H1 (cell line): ENCODE measurements around the gene TSR3. TPM values are rescaled to one million over a fixed set of nuclear protein-coding genes. Genes with fewer than 3 reads are reported as not detected.

Experiments used
- CTCF ChIA-PET: fragments of 300-600 bp; sonication (Branson Sonifier 250); formaldehyde crosslinking; loops from one replicate; lab custom pipeline; 2021; ENCODE audit not compliant: partially characterized antibody; lab: Charles Lee
- POLR2A ChIA-PET: fragments of 300-600 bp; sonication (Branson Sonifier 250); formaldehyde crosslinking; loops from one replicate; lab custom pipeline; 2021; ENCODE audit warnings: inconsistent platforms; ENCODE audit not compliant: partially characterized antibody; lab: Charles Lee
- DNase-seq, 2 experiments: peaks; one replicate each; pipeline versions ENCODE4 v3.0.0 to v3.0.0-alpha.2; 2010 to 2022; ENCODE audit warnings: low spot score in 2 of 2, low read depth in 1 of 2, mixed read lengths in 1 of 2
- FAIRE-seq: peaks from 2 replicates; lab custom pipeline; 2011; peaks lifted over from hg19 to GRCh38; lab: Jason Lieb, UNC
- H2AFZ ChIP-seq: 2 replicates; pipeline ENCODE4 v1.8.1; 2012; ENCODE audit warnings: low read length, inconsistent platforms
- H2AK5ac ChIP-seq: 2 replicates; pipeline ENCODE4 v1.6.1; 2013; ENCODE audit warnings: low read depth, low read length
- H2BK120ac ChIP-seq: replicated peaks from 2 replicates; pipeline ENCODE3; 2013; ENCODE audit warnings: low read depth, low read length, inconsistent platforms
- H2BK12ac ChIP-seq: 2 replicates; pipeline ENCODE4 v1.6.1; 2013; ENCODE audit warnings: low read depth, low read length
- H2BK15ac ChIP-seq: 2 replicates; pipeline ENCODE4 v1.6.1; 2013; ENCODE audit warnings: low read length
- H2BK20ac ChIP-seq: 2 replicates; pipeline ENCODE4 v1.6.1; 2013; ENCODE audit warnings: low read length
- H2BK5ac ChIP-seq: 2 replicates; pipeline ENCODE4 v1.6.1; 2013; ENCODE audit warnings: low read depth, low read length
- H3K14ac ChIP-seq: 2 replicates; pipeline ENCODE4 v1.6.1; 2013; ENCODE audit warnings: inconsistent platforms; ENCODE audit not compliant: insufficient read length
- H3K18ac ChIP-seq: 2 replicates; pipeline ENCODE4 v1.6.1; 2013; ENCODE audit warnings: low read length; ENCODE audit errors: extremely low read depth
- H3K23ac ChIP-seq: 2 replicates; pipeline ENCODE4 v1.6.1; 2013; ENCODE audit warnings: inconsistent platforms; ENCODE audit not compliant: insufficient read length
- H3K23me2 ChIP-seq: 2 replicates; pipeline ENCODE4 v1.6.1; 2013; ENCODE audit warnings: low read depth, low read length
- H3K27ac ChIP-seq: 2 replicates; pipeline ENCODE4 v1.6.1; 2011; ENCODE audit warnings: low read depth, low read length, inconsistent platforms
- H3K27me3 ChIP-seq, 4 experiments: replicated peaks in 1 of 4; 1 replicate in 1 of 4; 2 replicates in 3 of 4; pipeline versions ENCODE4 v1.6.1 to v1.8.1; 2011 to 2013; ENCODE audit warnings: low read length in 3 of 4, mild to moderate bottlenecking in 3 of 4, inconsistent platforms in 2 of 4, mixed read lengths in 2 of 4, moderate library complexity in 1 of 4; ENCODE audit not compliant: control insufficient read depth in 3 of 4, insufficient read depth in 3 of 4; ENCODE audit errors: extremely low read depth in 1 of 4
- H3K36me3 ChIP-seq, 4 experiments: 2 replicates each; pipeline versions ENCODE4 v1.6.1 to v1.8.1; 2011 to 2013; ENCODE audit warnings: mild to moderate bottlenecking in 4 of 4, low read length in 3 of 4, moderate library complexity in 2 of 4, control low read depth in 1 of 4, inconsistent platforms in 1 of 4; ENCODE audit not compliant: insufficient read depth in 4 of 4, control insufficient read depth in 2 of 4
- H3K4ac ChIP-seq: replicated peaks from 2 replicates; pipeline ENCODE3; 2013; ENCODE audit warnings: low read length, low read depth, mixed read lengths, inconsistent platforms; ENCODE audit not compliant: insufficient read length
- H3K4me1 ChIP-seq, 4 experiments: replicated peaks in 1 of 4; 1 replicate in 1 of 4; 2 replicates in 3 of 4; pipeline versions ENCODE4 v1.6.1 to v1.8.1; 2011 to 2013; ENCODE audit warnings: low read length in 3 of 4, inconsistent platforms in 2 of 4, mixed read lengths in 1 of 4; ENCODE audit not compliant: insufficient read depth in 4 of 4, control insufficient read depth in 3 of 4
- H3K4me2 ChIP-seq, 2 experiments: 2 replicates each; pipeline versions ENCODE4 v1.6.1 to v1.8.1; 2011 to 2013; ENCODE audit warnings: low read depth in 2 of 2, low read length in 2 of 2, control low read depth in 1 of 2, inconsistent platforms in 1 of 2, mild to moderate bottlenecking in 1 of 2; ENCODE audit not compliant: insufficient read depth in 1 of 2
- H3K4me3 ChIP-seq, 4 experiments: fragments of 200-600, 300-600 bp in 1 of 4; sonication (generic), shearing (Covaris generic), sonication (Bioruptor Twin) in 1 of 4; 2 replicates each; pipeline versions ENCODE4 v1.5.1 to v1.8.1; 2011 to 2016; ENCODE audit warnings: low read length in 4 of 4, low read depth in 3 of 4, control low read depth in 2 of 4, inconsistent platforms in 2 of 4, mild to moderate bottlenecking in 2 of 4, mixed read lengths in 1 of 4, moderate library complexity in 1 of 4; ENCODE audit not compliant: insufficient read depth in 2 of 4; ENCODE audit errors: extremely low read depth in 1 of 4
- H3K56ac ChIP-seq: replicated peaks from 2 replicates; pipeline ENCODE3; 2013; ENCODE audit warnings: low read depth, mild to moderate bottlenecking, mixed read lengths, low read length, inconsistent platforms; ENCODE audit not compliant: insufficient read length
- H3K79me1 ChIP-seq: 2 replicates; pipeline ENCODE4 v1.6.1; 2013; ENCODE audit warnings: low read depth, low read length, control low read depth
- H3K79me2 ChIP-seq, 2 experiments: 2 replicates each; pipeline versions ENCODE4 v1.6.1 to v1.8.1; 2012 to 2013; ENCODE audit warnings: low read length in 2 of 2, mild to moderate bottlenecking in 2 of 2, inconsistent platforms in 1 of 2; ENCODE audit not compliant: insufficient read depth in 2 of 2, control insufficient read depth in 1 of 2
- H3K9ac ChIP-seq, 4 experiments: replicated peaks in 1 of 4; 1 replicate in 1 of 4; 2 replicates in 3 of 4; pipeline versions ENCODE4 v1.6.1 to v1.8.1; 2011 to 2013; ENCODE audit warnings: low read depth in 3 of 4, low read length in 3 of 4, control low read depth in 2 of 4, mild to moderate bottlenecking in 2 of 4, moderate library complexity in 2 of 4, inconsistent platforms in 1 of 4; ENCODE audit errors: extremely low read depth in 1 of 4
- H3K9me3 ChIP-seq, 2 experiments: 2 replicates each; pipeline versions ENCODE4 v1.6.1 to v1.8.1; 2012 to 2013; ENCODE audit warnings: mild to moderate bottlenecking in 2 of 2, moderate library complexity in 2 of 2, control low read depth in 1 of 2, inconsistent platforms in 1 of 2, low read depth in 1 of 2, low read length in 1 of 2, mixed read lengths in 1 of 2; ENCODE audit not compliant: insufficient read depth in 2 of 2
- H4K20me1 ChIP-seq, 2 experiments: replicated peaks in 1 of 2; 2 replicates each; pipeline versions ENCODE3 to v1.8.1; 2011 to 2013; ENCODE audit warnings: inconsistent platforms in 2 of 2, low read length in 2 of 2, mild to moderate bottlenecking in 1 of 2; ENCODE audit not compliant: insufficient read depth in 2 of 2, control insufficient read depth in 1 of 2
- H4K5ac ChIP-seq: 2 replicates; pipeline ENCODE4 v1.6.1; 2013; ENCODE audit warnings: low read length, low read depth, mixed read lengths, inconsistent platforms; ENCODE audit not compliant: insufficient read length
- H4K8ac ChIP-seq: 2 replicates; pipeline ENCODE4 v1.8.0; 2013; ENCODE audit warnings: mild to moderate bottlenecking, moderate library complexity, low read length, inconsistent platforms; ENCODE audit not compliant: insufficient read depth; ENCODE audit errors: extremely low read depth
- H4K91ac ChIP-seq: replicated peaks from 2 replicates; pipeline ENCODE3; 2013; ENCODE audit warnings: low read length, mixed read lengths, inconsistent platforms; ENCODE audit not compliant: insufficient read length
- ATF3 ChIP-seq: IDR thresholded peaks from 2 replicates; pipeline ENCODE4 v1.6.1; 2011; ENCODE audit warnings: low read depth, mild to moderate bottlenecking, low read length; ENCODE audit not compliant: insufficient read depth
- BCL11A ChIP-seq, 2 experiments: IDR thresholded peaks; one replicate each; pipeline ENCODE4 v1.6.1; 2011; ENCODE audit warnings: low read depth in 2 of 2, low read length in 2 of 2, mild to moderate bottlenecking in 2 of 2
- CREB1 ChIP-seq: IDR thresholded peaks from 2 replicates; pipeline ENCODE4 v1.6.1; 2012; ENCODE audit warnings: inconsistent platforms
- GABPA ChIP-seq: IDR thresholded peaks from 2 replicates; pipeline ENCODE4 v1.6.1; 2011; ENCODE audit warnings: mild to moderate bottlenecking, low read length, moderate library complexity, borderline replicate concordance; ENCODE audit not compliant: insufficient read depth
- JUND ChIP-seq: IDR thresholded peaks from 2 replicates; pipeline ENCODE4 v1.6.1; 2011; ENCODE audit warnings: mild to moderate bottlenecking, improper control_type of control experiment, low read length
- KDM4A ChIP-seq: IDR thresholded peaks from one replicate; pipeline ENCODE4 v1.7.1; 2012; ENCODE audit warnings: low read depth, mild to moderate bottlenecking, moderate library complexity, low read length, inconsistent platforms; ENCODE audit not compliant: severe bottlenecking
- SP1 ChIP-seq: IDR thresholded peaks from 2 replicates; pipeline ENCODE4 v1.6.1; 2011; ENCODE audit warnings: low read depth, low read length
- SP4 ChIP-seq: IDR thresholded peaks from 2 replicates; pipeline ENCODE4 v1.6.1; 2012; ENCODE audit warnings: low read length, inconsistent platforms
- SRF ChIP-seq: IDR thresholded peaks from 2 replicates; pipeline ENCODE4 v1.6.1; 2011; ENCODE audit warnings: mild to moderate bottlenecking, low read depth, low read length, moderate library complexity
- TBP ChIP-seq: IDR thresholded peaks from 2 replicates; pipeline ENCODE4 v1.6.1; 2011; ENCODE audit warnings: low read depth, low read length, improper control_type of control experiment
- TCF12 ChIP-seq: IDR thresholded peaks from 2 replicates; pipeline ENCODE4 v1.6.1; 2011; ENCODE audit warnings: low read depth, mild to moderate bottlenecking, low read length
- USF2 ChIP-seq: IDR thresholded peaks from 2 replicates; pipeline ENCODE4 v1.6.1; 2011; ENCODE audit warnings: low read length, improper control_type of control experiment
- WGBS, 2 experiments: shearing (Covaris generic) in 1 of 2; methylation state at CpG; one replicate each; pipeline versions ENCODE4 v1.1.6 to v1.1.7; 2013 to 2015; ENCODE audit warnings: low lambda C conversion rate in 2 of 2, mixed read lengths in 2 of 2, inconsistent platforms in 1 of 2, low coverage in 1 of 2, missing lambda C conversion rate in 1 of 2; ENCODE audit not compliant: insufficient replicate concordance in 2 of 2, insufficient coverage in 1 of 2, insufficient read length in 1 of 2; ENCODE audit errors: extremely low coverage in 1 of 2, missing lambda C conversion rate in 1 of 2; 5-methylcytosine and 5-hydroxymethylcytosine counted together
- polyA plus RNA-seq, 7 experiments: library from polyadenylated mRNA; depleted of rRNA in 3 of 7; stranded (reverse) in 5 of 7; unstranded in 2 of 7; fragments of >200 nt in 5 of 7; fragments of 200-250 nt in 2 of 7; gene quantifications; 1 replicate in 5 of 7; 2 replicates in 1 of 7; 4 replicates in 1 of 7; pipeline versions ENCODE4 v1.2.1 to v1.2.3, GENCODE V29; 2011 to 2013; ENCODE audit warnings: missing spikeins in 2 of 7, mixed read lengths in 2 of 7
- total RNA-seq: library from RNA; stranded (reverse); fragmentation: NEBNext Ultra II Directional; extraction: Animal tissue kit (Norgen Biotek cat#: 25700); gene quantifications from 2 replicates; pipeline ENCODE4 v1.2.1, GENCODE V29; 2021

The TSR3 gene
- total and polyA plus RNA-seq, 2 of the 8 experiments (the other 6 are each of a cell fraction or from before 2014, with no cell fraction given), result 43.1 to 52.3 TPM

GRCh38 chr16:1378804-1379303 is 27.2 kb upstream of the TSR3 start:
- peaks cover 9% of the 10 kb centered on the region for H3K79me1 ChIP-seq
- H3K9ac ChIP-seq, result peak overlapping the region; percentile 65 to 87 (median 72)
- peak overlapping the region; percentile 12; the same call in 1 of the 2 replicates for H2BK12ac ChIP-seq
- peak overlapping the region; percentile 94 to 95 for H3K4me2 ChIP-seq
- peaks cover 12% of the 10 kb centered on the region for H3K23me2 ChIP-seq
- peaks cover 3 to 23% of the 10 kb centered on the region in 2 experiments for H4K20me1 ChIP-seq
- no peak overlapping the region for H2AFZ ChIP-seq
- peaks cover 0 to 16% (median 10%) of the 10 kb centered on the region in 4 experiments; a peak in 5 of 7 replicates for H3K4me1 ChIP-seq
- H3K14ac ChIP-seq, result no peak overlapping the region
- ChIA-PET POLR2A (interaction anchor here (0.6 to 4.8 kb wide), 17 partner anchors 9 to 245 kb away, joined by 3 to 44 read pairs (median 4); partner anchors contain the start of genes BAIAP3 and TELO2), CTCF (interaction anchor here (0.5 to 6.8 kb wide), 10 partner anchors 10 to 325 kb away, joined by 3 to 59 read pairs (median 4); no protein-coding TSS in a partner anchor)
- H3K23ac ChIP-seq, result no peak overlapping the region
- H2BK20ac ChIP-seq, result no peak overlapping the region
- H3K4me3 ChIP-seq, result peak overlapping the region; percentile 63 to 73 (median 70)
- no peak overlapping the region for H3K56ac ChIP-seq
- DNase-seq (no peak), FAIRE-seq (no peak)
- peak overlapping the region; percentile 68 for H4K91ac ChIP-seq
- no peak overlapping the region for H2AK5ac ChIP-seq
- H2BK120ac ChIP-seq, result no peak overlapping the region
- peak overlapping the region; percentile 81; the same call in 1 of the 2 replicates for H2BK15ac ChIP-seq
- H2BK5ac ChIP-seq, result peak overlapping the region; percentile 75; the same call in 1 of the 2 replicates
- peak overlapping the region; percentile 86; the same call in 1 of the 2 replicates for H3K27ac ChIP-seq
- no peaks in the 10 kb centered on the region for H3K27me3 ChIP-seq
- H3K4ac ChIP-seq, result no peak overlapping the region
- H3K18ac ChIP-seq, result peak overlapping the region; percentile 83; the same call in 1 of the 2 replicates
- H3K9me3 ChIP-seq, result no peaks in the 10 kb centered on the region
- peak overlapping the region; percentile 88 for H4K8ac ChIP-seq
- 5% methylated on average over 26 of the region's 31 CpGs; no CpG with 5 or more reads in 1 of the 2 experiments for WGBS, 2 experiments
- peaks cover 4 to 19% of the 10 kb centered on the region in 2 experiments; a peak in 2 of 4 replicates for H3K79me2 ChIP-seq
- peak overlapping the region; percentile 31 for H4K5ac ChIP-seq
- peaks cover 0 to 6% (median 0%) of the 10 kb centered on the region in 4 experiments; a peak in 2 of 8 replicates for H3K36me3 ChIP-seq
- TF ChIP-seq SP4 (no peak), BCL11A (IDR thresholded peaks at IDR 0.05; ENCODE audit: low read depth in 2 of 2, low read length in 2 of 2) (no peak), ATF3 (no peak), TBP (no peak), JUND (0 out of 2 replicates have a peak, but pooled peaks have one; percentile 9), CREB1 (no peak), TCF12 (no peak), GABPA (no peak), USF2 (no peak), KDM4A (no peak), SP1 (no peak), SRF (no peak)
